H7 (cell line): ENCODE results near the gene CORO6. TPM values are rescaled to one million over a fixed set of nuclear protein-coding genes. Genes with fewer than 3 reads are reported as not detected.

ENCODE experiments used
- DNase-seq: peaks from one replicate; pipeline ENCODE4 v3.0.0; 2012
- H3K27me3 ChIP-seq: 2 replicates; pipeline ENCODE4 v1.6.0; 2011; ENCODE audit warnings: mild to moderate bottlenecking, low read length; ENCODE audit not compliant: control insufficient read depth, insufficient read depth
- H3K36me3 ChIP-seq: replicated peaks from 2 replicates; pipeline ENCODE4 v1.5.1; 2011; ENCODE audit warnings: low read length; ENCODE audit not compliant: control insufficient read depth, insufficient read depth
- H3K4me3 ChIP-seq: 2 replicates; pipeline ENCODE4 v1.5.1; 2011; ENCODE audit warnings: low read depth, mild to moderate bottlenecking, control low read depth, low read length, moderate library complexity; ENCODE audit not compliant: insufficient read depth
- total RNA-seq: library from RNA; depleted of rRNA; stranded (reverse); fragments of >200 nt; shearing (Covaris generic); gene quantifications from 2 replicates; pipeline ENCODE4 v1.2.3, GENCODE V29; 2014

Gene CORO6
- total RNA-seq, 1 experiment from 2014 or later = 3.9 TPM

DNA sequence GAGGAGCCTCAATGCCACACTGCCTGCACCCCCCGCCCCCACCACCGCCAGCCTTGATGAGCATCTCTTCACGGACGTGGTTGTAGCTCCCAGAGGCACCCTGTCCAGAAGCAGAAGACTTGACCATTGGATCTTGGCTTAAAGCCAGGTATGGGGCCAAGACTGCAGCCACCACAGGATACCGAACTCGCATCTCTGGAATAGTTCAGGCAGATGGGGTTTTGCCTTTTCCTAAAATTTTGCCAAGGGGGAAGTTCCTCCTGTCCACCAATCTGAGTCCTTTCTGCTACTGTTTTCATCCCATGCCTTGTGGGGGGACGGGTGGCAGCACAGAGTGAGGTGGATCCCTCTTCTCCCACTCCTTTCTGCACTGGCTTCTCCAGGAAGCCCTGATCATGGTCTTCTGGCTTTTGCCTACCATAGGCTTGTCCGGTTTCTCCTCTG is 939 bp downstream of the CORO6 start:
- H3K27me3 ChIP-seq = peaks cover 41% of the 10 kb centered on the region
- H3K36me3 ChIP-seq = no peaks in the 10 kb centered on the region
- peak; percentile 29 for DNase-seq
- H3K4me3 ChIP-seq = no peak overlapping the region

DNA sequence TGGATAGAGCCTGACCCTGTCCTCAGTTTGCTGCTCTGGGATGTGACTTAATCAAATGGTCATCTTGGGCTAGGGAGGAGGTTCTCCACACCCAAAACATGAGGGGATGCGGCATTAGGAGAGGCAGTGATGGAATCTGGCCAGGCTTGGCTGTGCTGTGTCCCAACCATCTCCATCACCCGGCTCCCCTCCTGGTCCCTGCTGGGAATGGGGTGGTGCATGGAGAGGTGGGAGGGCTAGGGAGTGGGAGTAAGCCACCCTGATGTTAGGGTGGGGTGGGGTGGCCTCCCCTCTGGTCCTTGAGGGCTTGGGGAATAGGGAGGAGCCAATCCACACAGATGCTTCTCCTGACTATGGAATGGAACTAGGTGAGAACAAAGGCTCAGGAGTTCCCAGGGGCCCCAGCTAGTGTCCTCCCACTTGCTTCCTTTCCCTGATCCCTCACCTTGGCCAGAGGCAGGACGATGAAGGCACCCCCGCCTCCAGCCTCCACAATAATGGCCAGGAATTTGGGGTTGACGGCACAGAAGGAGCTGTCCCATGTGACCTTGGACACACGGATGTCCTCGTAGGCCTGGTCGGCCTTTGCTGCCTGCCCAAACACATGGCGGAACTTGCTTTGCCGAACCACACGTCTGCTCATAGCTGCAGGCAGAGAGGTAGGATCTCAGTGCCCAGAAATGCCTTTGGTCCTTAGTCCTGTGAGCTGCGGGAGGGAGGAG is 1.8 kb downstream of the CORO6 start:
- Histone ChIP-seq H3K36me3 (no peaks in the 10 kb centered on the region), H3K27me3 (peaks cover 49% of the 10 kb centered on the region), H3K4me3 (no peak overlapping the region)
- no peak for DNase-seq

DNA sequence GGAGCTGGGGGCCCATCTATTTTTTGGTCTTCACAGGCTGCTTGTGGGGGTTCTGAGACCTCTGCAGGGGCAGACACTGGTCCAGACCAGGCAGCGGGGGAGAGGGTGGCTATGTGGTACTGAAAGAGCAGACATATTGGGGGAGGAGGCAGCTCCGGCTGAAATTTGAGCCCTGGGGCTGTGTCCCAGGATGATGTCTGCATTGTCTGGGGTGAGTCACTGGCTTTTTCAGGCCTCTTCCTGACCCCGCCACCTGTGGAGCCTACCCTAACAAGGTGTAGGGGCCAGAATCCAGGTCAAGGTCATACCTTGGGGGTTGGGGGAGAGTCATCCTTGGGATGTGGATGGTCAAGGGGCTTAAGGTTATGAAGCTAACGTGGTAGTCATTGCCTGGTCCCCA is 2.4 kb downstream of the CORO6 start:
- Histone ChIP-seq H3K27me3 (peaks cover 55% of the 10 kb centered on the region), H3K4me3 (no peak overlapping the region), H3K36me3 (no peaks in the 10 kb centered on the region)
- DNase-seq = peak; percentile 70

DNA sequence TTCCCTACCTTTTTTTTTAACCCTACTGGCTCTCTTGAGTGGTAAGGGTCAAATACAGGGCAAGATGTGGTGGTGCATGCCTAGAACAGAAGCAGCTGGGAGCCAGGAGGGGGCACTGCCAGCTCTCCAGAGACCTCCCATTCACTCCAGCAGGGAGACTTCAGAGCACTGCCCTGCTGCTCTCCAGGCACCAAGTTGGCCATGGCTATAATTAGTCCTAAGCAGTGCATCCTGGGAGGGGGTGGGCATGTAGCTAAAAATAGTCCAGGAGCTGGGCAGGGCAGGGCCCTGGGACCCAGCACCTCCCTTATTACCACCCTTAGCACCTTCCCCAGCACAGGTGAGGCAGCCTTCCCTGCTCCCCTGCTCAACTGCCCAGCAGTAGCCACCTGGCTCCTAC is 3.5 kb downstream of the CORO6 start:
- peaks cover 66% of the 10 kb centered on the region for H3K27me3 ChIP-seq
- H3K4me3 ChIP-seq = no peak overlapping the region
- H3K36me3 ChIP-seq = no peaks in the 10 kb centered on the region
- DNase-seq = peak; percentile 70

DNA sequence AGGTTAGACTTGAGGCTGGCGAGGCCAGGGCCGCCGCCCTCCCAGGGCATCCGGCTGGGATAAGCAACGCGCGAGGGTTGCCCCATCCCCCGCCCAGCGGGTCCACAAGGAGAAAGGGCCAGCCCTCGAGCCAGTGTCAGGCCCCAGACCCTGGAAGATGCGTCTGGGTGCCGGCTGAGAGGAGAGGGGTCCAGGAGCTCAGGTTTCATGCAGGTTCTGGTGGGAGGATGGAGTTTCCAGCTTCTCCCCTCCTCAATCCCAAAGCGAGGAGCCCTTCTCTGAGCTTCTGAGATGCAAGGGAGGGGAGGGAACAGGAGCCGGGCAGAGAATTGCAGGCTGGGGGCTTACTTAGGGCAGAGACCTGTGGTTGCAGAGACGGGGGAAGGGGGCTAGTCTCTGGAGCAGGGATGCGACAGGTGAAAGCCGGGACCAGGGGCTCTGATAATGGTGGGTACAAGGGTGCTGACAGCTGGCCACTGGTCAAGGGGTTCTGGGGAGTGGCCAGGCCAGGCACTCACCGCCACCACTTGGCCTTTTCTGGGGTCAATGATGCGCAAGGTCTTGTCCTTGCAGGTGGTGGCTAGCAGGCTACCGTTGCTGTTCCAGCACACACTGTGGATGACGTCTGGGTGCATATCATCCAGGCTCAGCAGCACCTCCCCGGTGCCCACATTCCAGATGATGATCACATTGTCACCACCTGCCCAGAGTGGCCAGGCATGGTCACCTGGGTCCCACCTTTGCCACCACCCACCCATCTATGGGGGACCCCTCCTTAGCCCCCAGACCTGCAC is 4.2 kb downstream of the CORO6 start:
- H3K36me3 ChIP-seq = no peaks in the 10 kb centered on the region
- DNase-seq = no peak
- H3K27me3 ChIP-seq = peaks cover 73% of the 10 kb centered on the region
- peak overlapping the region; percentile 45 for H3K4me3 ChIP-seq

DNA sequence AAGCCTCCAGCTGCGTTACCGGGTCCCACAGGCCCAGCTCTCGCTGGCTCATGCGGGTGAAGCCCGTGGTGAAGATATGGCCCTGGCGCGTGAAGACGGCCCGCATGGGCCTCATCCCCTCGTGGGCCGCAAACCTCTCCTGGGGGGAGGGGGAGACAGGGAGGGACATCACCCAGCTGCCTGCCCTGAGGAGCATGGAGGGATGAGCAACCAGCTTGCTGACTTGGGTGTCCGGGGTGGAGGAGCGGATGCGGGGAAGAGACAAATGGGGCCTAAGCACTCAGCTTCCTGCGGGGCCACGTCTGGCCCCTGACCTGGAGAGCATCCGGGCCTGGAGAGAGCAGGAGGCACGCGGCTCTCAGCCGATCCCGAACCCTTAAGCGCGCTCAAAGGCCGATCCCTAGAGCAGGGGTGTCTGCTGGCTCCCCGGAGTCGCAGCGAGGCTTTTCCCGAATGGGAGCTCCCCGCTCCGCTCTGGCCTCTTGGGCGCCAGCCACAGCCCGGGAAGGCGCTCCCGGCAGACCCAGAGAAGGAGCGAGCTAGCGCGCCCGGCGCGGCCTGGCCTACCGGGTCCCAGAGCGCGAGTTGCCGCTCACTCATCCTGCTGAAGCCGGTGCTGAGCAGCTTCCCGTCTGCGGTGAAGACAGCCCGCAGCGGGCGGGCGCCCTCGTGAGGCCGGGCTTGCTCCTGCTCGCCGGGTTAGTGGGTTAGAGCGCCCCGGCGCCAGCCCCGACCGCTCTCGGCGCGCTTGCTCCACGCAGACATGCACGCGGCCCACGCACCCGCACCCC is 5.0 kb downstream of the CORO6 start:
- no peaks in the 10 kb centered on the region for H3K36me3 ChIP-seq
- H3K4me3 ChIP-seq = peak overlapping the region; percentile 45
- peak; percentile 94 for DNase-seq
- H3K27me3 ChIP-seq = peaks cover 77% of the 10 kb centered on the region

DNA sequence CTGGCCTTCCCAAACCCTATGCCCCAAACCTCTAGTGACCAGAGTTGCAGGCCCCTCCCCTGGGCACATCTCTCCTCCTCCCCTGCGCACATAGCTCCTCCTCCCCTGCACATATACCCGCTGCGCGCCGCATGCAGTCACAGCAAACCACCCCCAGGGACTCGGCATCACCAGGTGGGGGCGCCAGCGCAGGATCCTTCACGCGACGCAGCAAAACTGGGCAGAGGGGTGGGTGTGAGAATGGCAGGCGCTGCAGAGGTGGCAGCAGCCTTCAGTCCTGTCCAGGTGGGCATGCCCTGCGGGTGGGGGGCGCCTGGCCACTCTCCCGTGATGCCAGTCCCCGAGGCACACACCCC is 5.6 kb downstream of the CORO6 start:
- H3K27me3 ChIP-seq = peaks cover 74% of the 10 kb centered on the region
- DNase-seq = peak; percentile 93
- no peaks in the 10 kb centered on the region for H3K36me3 ChIP-seq
- peak overlapping the region; percentile 45 for H3K4me3 ChIP-seq

DNA sequence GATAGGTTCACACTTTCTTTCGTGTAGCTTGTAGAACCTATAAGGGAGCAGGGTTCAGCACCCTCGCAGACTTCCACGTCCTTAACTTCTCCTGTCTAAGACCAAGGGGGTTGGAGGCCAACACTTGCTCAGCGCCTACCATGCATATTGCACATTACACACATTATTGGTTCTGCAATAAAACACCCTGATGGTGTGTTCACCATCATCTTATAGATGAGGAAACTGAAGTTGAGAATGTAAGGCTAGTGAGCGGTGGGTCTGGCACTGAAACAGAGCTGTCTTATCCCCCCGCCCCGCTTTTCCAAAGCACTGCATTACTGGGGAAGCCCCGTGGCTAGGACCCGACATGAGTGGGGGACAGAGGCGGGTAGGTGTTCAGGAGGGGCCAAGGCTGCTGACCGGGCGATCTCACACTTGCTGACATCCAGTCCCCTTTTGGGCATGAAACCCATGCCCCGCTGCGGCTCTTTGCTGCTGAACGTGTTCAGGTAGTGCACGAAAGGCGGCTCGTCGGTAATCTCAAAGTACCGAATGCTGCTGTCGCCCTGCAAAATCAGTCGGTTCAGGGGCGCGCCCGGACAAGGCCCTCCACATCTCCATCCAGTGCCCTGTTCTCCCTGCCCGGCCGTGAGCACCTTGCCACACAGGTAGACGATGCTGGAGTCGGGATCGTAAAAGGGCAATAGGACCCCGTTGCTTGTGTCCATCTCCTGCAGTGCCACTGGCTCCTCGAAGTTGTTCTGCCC is 6.2 kb downstream of the CORO6 start:
- no peak for DNase-seq
- Histone ChIP-seq H3K36me3 (no peaks in the 10 kb centered on the region), H3K4me3 (peak overlapping the region; percentile 47; the same call in 1 of the 2 replicates), H3K27me3 (peaks cover 70% of the 10 kb centered on the region)

DNA sequence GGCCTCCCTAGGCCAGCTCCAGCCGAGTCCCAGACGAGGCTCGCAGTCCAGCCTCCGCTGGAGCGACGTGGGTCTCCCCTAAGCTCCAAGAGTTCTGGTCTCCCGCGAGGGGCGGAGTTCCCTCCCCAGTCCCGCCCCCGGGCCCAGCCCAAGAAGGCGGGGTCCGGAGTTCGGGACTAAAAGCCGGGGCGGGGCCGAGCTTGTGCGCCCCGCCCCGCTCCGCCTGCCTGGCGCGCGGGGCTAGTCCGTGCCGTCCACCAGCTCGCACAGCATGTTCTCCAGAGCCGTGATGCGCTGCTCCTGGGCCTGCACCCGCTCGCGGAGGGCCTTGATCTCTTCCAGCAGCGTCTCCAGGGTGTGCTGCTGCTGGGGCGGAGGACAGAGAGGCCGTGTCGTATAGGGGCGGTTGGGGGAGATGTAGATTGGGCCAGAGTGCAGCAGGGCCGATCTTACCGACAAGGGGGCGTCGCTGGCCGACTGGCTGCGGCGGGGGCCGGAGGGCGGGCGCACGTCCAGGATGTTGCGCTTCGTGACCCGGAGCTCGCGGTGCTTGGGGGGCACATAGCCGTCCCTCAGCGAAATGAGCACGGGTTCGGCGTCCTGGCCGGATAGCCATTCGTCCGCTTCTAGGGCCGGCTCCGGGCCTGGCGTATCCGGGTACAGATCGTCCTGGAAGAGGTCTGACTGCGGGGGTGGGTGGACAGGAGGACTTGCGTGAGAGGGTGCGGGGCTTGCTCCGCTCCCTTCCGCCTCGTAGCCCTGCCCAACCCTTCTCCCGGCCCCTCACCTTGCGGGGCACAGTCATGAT is 7.0 kb downstream of the CORO6 start:
- peak overlapping the region; percentile 47 for H3K4me3 ChIP-seq
- peak; percentile 98 for DNase-seq
- H3K36me3 ChIP-seq = no peaks in the 10 kb centered on the region
- peaks cover 66% of the 10 kb centered on the region for H3K27me3 ChIP-seq

DNA sequence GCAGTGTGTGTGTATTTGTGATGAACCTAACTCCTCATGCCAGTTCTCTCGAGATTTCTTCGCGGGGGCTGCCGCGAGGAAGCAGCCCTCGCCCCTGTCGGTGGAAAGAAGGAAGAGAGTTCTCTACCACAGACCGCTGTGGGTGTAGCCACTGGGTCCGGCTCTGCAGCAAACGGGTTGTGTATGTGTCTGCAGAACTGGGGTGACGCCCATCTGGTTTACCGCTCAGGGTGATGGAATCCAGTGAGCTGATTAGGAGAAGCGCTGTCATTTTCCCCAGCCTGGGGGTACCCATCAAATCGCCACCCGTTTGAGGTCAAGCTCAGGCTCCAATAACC is 7.7 kb downstream of the CORO6 start:
- peaks cover 66% of the 10 kb centered on the region for H3K27me3 ChIP-seq
- H3K4me3 ChIP-seq = peak overlapping the region; percentile 47
- DNase-seq = no peak
- no peaks in the 10 kb centered on the region for H3K36me3 ChIP-seq

DNA sequence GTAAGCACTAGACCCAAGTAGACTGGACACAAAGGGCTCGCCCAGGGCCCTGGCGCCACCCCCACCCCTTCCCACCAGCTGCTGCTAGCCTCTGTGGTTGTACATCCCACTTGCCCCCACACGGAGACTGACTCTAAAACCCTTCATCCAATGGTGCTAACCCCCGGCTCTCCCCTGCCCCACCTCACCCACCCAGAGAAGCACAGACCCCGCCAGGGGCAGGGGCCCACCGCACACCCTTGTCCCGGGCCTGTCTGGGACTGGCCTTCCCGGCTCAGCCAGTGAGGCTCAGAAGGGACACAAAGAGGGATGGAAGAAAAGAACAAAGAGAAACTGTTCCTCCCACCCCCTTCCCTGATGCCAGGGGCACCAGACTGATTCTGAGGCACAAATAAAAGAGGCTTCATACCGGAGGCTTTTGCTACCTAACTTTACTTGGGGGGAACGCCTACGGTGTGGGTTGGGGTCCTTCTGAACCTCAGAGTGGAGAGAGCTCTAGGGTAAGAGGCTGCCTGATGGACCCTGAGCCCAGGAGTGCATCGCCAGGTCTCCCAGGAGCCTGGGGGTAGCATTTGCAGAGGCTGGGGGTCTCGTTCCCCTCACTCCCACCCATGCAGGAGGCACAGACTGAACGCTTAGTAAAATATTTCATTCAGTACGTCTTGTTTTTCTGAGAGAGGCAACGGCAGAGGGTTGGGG is 8.2 kb downstream of the CORO6 start:
- peak; percentile 65 for DNase-seq
- H3K4me3 ChIP-seq = no peak overlapping the region
- peaks cover 64% of the 10 kb centered on the region for H3K27me3 ChIP-seq
- no peaks in the 10 kb centered on the region for H3K36me3 ChIP-seq

DNA sequence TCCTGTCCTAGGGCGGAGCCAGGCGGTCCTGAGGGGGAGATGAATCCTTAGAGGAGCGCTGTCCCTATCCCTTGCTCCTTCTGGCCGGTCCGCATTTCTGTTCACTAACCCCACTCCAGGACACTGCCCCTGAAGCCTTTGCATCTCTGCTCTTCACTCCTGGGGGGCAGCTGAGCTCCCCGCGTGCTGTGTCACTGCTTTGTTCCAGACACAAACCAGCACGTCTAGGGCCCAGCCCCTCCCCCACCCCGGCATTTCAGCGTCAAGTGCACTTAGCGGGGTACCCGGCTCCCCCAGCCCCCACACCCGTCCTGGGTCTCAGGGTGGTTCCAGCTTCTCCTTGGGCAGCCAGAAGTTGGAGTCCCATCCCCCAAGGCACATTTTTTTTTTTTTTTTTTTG is 8.9 kb downstream of the CORO6 start:
- no peaks in the 10 kb centered on the region for H3K36me3 ChIP-seq
- H3K4me3 ChIP-seq = peak overlapping the region; percentile 37
- peaks cover 62% of the 10 kb centered on the region for H3K27me3 ChIP-seq
- no peak for DNase-seq

DNA sequence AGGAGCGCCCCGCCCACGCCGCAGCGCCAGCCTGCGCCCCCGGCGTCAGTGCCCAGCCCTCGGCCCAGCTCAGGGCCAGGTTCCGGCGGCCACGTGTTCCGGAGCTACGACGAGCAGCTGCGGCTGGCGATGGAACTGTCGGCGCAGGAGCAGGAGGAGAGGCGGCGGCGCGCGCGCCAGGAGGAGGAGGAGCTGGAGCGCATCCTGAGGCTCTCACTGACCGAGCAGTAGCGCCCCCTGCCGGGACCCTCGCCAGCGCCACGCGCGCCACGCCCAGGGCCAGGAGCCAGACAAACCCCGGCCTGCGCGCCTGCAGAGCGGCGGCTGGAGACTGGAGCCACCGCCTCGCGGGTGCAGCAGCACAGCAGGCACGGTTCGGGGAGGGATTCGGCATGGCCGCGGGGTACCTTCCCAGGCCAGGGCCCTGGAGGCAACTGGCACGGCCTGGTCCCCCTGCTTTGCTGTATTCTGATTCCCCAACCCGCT is 9.3 kb downstream of the CORO6 start:
- Histone ChIP-seq H3K27me3 (peaks cover 58% of the 10 kb centered on the region), H3K36me3 (no peaks in the 10 kb centered on the region), H3K4me3 (peak overlapping the region; percentile 37)
- peak; percentile 97 for DNase-seq
